GM18519 (cell line): Measurements from ENCODE around the gene LRP8.

ENCODE experiments used
- ATAC-seq: cut with Tn5 transposase; IDR thresholded peaks from one replicate; pipeline ENCODE4 v1.9.1; 2021; ENCODE audit warnings: mild to moderate bottlenecking, moderate library complexity; ENCODE audit not compliant: unreplicated experiment, low FRiP score

Gene LRP8

DNA sequence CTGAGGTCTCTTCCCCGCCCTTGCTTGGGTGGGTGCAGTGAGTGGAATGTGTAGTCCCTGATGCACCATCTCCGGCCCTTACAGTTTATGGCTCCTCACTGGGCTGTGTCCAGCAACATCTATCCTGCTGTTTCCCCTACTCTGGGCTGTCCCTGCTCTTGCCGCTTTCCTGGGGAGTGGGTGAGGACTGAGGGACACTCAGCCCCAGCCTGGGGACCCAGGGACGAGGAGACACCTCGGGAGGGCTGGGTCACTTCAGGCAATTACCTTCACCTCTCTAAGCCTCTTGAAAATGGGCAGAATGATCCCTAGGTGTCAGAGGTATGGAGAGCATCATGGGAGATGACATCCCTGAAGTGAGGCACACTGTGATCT is 13.6 kb upstream of the LRP8 start:
- ATAC-seq, result no peak

DNA sequence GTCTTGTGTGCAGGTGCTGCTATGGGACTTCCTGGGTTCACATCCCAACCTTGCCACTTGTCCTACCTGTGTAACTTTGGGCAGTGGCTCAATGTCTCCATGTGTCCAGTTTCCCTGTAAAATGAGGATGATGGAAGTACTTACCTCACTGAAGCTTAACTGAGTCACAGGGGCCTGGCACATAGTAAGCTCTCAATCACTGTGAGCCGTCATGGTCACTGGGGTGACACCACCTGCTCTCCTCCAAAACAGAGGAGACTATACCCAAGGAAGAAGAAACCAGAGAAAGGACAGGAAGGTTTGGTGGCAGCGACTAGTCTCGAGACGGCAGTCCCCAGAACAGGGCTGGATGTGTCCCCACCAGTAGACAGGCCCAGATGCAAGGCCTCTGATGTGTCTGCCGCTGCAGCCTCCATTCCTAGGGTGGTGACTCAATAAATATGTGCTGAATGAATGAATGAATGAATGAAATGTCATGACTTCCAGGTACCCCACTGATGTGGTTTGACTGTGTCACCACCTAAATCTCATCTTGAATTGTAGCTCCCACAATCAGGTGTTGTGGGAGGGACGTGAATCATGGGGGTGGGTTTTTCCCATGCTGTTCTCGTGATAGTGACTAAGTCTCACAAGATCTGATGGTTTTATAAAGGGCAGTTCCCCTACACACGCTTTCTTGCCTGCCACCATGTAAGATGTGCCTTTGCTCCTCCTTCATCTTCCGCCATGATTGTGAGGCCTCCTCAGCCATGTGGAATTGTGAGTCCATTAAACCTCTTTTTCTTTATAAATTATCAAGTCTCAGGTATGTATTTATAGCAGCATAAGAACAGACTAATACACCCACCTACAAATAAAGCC is 13.0 kb upstream of the LRP8 start:
- no peak for ATAC-seq

DNA sequence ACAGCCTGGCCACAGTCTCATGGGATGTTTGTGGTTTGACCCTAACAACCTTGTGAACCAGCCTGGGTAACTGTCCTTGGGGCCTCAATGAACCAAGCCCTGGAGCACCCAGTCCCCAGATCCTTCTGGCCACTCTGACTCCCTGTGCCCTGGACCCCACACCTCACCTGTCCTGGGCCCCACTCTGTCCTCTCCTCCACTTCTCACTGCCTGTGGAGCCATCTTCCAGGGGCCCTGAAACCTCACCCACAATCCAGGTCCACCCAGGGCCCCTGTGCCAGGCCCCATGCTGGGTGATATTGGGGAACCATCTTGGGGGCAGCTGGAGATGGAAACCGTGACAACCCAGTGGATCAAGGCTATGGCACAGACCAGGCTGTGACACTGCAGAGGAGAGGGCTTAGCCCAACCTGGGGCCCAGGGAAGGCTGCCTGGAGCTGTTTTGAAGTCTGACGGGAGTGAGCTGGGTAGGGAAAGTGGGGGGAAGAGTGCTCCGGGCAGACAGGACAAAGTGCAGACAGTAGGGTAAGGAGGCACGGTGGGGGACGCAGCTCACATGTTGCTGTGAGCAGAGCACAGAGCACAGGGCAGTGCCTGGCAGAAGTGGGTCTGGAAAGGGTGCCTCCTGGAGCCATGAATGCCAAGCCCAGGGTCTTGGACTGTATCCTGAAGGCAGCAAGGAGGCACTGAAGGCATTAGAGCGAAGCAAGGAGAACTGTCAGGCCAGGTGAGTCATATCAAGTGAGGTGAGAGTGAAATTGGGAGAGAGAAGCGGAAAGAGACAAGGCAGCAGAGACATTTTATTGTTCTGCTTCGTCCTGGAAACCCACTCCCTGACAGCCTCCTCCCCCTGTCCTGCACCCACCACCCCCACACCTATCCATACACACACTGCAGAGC is 12.1 kb upstream of the LRP8 start:
- no peak for ATAC-seq

DNA sequence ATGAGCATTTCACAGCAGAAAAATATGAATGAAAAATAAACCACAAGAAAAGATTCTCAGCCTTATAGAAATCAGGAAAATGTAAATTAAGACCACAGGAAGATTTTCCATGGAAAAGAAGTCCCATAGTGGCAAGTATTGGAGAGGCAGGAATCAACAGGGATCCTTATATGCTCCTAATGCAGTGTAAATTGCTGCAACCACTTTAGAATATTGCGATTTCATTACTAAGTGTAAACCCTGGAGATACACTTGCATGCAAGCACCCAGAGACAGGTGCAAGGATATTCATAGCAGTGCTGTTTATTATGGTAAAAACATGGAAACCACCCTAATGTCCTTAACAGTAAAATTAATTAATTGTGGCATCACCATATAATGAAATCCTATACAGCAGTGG is 10.6 kb upstream of the LRP8 start:
- no peak for ATAC-seq

DNA sequence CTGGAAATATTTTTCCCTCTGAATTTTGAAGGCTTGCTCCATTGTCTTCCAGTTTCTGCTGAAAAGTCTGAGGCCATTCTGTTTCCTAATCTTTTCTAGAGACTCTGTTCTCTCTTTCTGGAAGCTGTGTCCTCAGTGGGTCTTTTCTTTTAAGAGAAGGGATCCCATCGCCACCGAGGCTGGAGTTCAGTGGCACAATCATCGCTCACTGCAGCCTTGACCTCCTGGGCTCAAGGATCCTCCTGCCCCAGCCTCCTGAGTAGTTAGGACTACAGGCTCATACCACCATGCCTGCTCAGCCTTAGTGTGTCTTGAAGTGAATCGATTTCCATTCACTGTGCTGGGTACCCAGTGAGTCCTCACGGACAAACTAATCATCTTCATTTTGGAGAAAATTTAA is 9.6 kb upstream of the LRP8 start:
- ATAC-seq, result no peak

DNA sequence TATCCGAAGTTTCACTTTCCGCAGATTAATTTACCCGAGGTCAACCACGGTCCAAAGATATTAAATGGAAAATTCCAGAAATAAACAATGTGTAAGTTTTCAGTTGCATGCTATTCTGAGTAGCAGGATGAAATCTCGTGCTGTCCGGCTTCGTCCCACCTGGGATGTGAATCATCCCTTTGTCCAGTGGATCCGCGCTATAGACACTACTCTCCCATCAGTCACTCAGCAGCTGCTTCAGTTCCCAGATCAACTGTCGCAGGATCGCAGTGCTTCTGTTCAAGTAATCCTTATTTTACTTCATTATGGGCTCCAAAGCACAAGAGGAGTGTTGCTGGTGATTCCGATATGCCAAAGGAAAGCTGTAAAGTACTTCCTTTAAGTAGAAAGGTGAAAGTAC is 8.3 kb upstream of the LRP8 start:
- no peak for ATAC-seq

DNA sequence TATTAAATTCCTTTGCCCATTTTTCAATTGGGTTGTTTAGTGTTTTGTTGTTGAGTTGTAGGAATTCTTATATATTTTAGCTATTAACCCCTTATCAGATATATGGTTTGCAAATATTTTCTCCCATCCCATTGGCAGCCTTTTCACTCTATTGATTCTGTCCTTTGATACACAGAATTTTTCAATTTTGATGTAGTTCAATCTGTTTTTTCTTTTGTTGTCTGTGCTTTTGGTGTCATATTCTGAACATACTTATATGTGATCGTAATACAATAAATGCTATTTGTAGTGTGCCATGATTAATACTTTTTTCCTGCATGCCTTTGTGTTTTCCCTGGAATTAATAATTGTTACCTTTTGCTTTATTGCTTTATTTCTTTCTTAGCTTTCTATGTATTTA is 7.8 kb upstream of the LRP8 start:
- ATAC-seq, result no peak

DNA sequence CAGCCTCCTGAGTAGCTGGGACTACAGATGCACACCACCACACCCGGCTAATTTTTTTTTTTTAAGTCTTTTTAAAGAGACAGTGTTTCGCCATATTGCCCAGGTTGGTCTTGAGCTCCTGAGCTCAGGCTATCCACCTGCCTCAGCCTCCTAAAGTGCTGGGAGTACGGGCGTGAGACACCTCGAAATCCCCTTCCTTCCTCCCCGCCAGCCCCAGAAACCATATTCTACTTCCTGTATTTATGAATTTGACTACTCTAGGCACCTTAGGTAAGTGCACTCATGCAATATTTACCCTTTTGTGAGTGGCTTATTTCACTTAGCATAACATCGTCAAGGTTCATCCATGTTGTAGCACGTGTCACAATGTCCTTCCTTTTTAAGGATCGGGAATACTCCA is 6.9 kb upstream of the LRP8 start:
- ATAC-seq, result no peak

DNA sequence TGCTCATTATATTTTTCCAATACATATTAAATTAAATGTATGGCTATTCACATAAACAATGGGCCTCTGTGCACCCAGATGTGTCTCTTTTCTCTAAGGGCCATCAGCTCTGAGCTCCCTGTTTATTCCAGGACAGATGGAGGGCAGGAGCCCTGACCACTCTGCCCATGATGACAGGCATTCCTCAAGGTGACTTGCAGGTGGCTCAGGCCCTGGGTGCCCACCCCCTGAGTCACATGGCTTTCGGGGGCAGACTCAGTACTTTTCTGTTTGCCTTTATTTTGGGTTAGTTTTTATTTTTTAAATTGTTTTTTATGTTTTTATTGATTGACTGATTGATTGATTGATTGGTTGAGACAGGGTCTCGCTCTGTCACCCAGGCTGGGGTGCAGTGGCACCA is 6.4 kb upstream of the LRP8 start:
- ATAC-seq, result no peak

DNA sequence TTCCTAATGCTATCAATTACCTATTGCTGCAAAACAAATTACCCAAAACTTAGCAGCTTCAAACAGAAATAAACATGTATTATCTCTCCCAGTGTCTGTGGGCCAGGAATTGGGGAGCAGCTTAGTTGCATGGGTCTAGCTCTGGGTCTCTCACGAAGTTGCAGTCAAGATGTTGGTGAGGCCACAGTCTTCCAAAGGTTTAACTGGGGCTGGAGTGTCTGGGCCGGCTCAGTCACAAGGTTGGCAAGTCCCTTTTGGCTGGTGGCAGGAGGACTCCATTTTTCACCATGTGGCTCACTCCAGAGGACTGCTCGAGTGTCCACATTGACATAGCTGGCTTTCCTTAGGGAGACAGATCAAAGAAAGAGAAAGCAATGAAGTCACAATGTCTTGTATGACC is 5.0 kb upstream of the LRP8 start:
- ATAC-seq, result no peak

DNA sequence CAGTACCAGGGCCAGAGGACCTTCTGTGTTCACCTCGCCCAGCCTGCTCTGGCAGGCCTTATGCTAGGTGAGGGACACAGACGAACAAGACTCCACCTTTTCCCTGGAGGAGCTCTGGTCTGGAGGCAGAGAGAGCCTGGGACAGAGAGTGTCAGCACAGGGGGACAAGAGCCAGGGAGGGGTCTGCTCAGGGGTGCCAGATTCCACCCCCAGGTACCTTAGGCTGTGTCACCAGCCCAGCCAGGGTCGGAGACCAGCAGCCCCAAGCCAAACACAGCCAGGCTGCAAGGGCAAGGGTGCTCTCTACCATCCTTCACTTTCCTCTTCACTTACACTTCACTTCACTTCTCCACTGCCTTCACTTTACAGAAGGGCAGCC is 4.3 kb upstream of the LRP8 start:
- no peak for ATAC-seq

DNA sequence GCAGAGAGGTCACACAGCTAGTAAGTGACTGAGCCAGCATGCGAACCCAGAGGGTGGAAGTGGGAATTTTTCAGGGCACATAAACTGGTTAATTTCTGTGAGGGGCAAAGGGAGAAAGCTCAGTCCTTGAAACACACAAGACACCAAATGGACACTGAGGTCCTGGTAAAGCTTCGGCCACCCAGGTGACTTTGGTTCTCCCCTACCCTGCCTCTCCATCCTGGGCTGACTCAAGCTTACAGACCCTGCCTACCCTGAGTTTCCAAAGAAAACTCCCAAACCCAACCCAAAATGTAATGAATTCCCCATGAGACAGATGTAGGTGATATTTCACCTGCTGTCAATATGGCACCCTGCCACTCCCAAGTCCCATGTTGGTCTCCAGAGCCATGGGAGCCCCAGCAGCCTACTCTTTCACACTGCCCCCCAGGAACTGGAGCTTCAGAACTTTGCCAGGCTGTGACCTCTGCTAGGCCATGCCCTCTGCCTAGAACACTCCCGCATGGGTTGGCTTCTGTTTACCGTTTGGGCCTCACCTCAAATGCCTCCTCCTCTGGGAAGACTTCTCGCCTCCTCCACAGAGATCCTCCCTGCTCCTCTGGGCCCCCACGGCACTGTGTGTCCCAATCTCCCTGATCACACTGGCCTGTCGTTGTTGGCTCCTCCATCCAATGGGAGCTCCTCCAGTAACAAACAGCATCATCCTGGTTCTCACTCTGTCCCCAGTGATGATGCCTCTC is 3.7 kb upstream of the LRP8 start:
- ATAC-seq, result no peak

DNA sequence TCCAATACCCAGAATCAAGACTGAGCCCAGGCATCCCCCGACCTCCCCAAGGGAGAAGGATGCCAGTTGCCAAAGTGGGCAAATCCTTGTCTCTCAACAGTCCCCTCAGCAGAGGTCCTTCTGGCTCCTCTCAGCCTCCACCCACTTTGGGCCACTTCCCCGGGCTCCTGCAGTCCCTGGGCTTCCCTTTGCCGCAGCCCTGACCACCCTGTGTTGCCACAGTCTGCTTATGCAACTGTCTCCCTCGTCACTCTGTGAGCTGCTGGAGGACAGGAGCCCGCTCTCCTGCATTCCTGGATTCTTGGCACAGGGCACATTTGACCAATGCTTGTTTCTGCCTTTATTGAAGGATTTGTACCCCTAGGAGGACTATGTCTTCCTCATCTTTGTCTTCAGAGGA is 2.9 kb upstream of the LRP8 start:
- ATAC-seq, result no peak

DNA sequence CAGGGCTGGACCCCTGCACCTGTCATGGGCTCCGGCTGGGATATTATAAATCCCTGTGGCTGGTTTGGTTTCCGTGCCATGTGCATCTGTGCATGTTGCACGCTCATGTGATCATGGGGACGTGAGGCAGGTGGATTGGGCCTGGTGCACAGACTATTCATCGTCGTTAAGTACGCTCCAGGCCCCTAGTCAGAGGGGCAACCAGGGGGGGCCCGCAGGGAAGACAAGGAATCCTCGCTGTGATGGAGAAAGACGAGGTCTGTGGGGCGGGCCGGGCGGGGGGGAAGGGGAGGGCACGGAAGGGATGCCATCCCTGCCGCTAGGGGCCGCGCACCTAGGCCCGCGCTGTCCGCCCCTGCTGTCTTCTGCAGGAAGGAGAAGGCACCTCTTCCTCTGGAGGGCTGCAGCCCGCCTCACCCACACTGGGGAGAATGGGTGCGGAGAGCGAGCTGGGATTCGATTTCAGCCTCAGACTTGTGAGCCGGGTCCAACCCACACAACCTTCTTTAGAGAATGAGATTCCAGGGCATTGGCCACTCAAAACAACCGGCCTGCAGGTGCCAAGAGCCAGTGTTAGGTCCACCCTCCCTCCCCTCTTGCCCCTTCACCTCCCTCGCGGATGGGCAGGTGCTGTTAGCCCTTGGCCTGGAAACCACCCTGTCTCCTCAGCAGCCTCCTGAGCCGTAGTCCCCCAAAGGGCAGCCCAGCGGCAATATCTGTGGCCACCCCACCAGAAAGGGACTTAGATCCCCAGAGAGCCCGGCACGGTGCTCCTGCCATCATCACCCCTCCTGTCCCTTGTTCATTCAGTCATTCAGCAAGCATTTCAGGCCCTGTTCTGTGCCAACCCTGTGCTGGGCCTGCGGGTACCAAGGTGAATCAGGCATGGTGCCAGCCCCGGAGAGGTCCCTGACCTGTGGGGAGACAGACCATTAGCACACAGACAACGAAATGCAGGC is 950 bp upstream of the LRP8 start:
- ATAC-seq, result no peak

DNA sequence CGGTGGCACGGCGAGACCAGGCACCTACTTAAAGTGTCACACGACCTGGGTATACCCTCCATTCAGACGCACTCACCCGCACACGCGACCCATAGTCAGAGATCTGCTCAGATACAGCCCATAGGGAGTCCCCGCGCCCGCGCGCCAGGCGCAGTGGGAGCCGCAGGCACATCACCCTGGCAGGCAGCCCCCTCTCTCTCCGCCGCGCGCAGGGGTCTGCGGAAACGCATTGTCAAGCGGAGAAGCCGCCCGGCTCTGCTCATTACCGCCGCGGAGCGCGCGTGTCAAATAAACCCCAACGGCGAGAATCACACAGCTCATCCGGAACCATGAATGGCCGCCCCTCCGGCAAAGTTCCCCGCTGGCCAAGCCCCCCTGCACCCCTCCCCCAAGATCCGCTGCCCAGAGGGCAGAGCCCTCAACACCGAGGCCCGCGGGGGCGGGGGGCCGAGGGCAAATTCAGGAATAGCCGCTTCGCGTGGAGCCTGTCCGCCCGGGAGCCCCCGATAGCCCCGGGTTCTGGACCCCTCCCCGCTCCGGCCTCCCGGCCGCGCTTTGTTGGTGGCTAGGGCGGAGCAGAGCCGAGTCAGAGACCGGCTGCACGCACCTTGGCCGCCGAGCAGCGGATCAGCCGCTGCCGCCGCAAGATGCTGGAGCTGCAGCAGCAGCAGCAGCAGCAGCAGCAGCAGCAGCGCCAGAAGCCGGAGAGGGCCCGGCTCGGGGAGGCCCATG is 522 bp downstream of the LRP8 start:
- no peak for ATAC-seq

DNA sequence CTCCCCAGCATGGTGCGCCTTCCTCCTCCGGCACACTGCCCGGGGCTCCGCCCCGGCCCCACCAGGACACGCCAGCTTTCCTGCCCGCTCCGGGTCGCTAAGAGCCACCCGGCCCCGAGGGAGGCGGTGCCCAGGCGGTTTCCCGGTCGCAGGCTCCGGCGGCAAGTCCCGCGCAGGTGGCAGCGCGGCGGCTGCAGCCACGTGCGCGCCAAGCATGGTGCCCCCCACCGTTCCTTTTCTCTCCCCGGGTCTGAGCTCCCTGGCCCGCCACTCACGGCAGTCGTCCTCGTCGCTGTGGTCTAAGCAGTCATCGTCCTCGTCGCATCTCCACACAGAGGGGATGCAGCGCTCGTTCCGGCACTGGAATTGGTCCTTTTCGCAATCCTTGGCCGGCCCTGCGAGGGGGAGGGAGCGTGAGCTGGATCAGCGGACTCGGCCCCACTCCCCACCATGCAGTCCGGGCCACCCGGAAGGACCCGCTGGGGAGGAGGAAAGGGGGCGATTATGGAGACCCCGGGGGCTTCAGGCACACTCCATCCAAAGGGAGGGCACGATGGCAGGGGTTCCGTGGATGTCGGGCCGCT is 1.2 kb downstream of the LRP8 start:
- ATAC-seq, result peak; percentile 9

DNA sequence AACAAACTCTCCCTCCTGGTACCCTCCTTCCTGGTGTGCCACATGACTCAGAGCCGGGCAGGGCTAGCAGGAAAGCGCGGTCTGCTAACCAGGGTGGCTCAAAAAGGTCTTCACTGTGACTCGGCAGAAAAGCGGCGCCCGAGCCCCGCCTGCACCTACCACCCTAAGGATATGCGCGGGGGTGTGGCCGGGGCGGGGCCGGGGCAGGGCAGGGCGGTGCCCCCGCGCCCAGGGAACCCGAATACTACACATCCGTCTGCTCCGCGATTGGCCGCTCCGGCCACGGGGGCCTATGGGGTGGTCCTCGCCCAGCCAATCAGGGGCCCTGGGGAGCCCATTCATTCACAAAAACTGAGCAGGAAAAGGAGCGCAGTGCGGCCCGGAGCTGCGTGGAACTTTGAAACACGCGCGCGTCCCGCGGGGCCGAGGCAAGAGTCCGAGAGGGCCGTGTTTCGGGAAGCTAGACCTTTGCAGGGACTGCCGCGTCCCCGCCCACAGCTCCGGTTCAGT is 1.7 kb downstream of the LRP8 start:
- ATAC-seq, result peak; percentile 85

DNA sequence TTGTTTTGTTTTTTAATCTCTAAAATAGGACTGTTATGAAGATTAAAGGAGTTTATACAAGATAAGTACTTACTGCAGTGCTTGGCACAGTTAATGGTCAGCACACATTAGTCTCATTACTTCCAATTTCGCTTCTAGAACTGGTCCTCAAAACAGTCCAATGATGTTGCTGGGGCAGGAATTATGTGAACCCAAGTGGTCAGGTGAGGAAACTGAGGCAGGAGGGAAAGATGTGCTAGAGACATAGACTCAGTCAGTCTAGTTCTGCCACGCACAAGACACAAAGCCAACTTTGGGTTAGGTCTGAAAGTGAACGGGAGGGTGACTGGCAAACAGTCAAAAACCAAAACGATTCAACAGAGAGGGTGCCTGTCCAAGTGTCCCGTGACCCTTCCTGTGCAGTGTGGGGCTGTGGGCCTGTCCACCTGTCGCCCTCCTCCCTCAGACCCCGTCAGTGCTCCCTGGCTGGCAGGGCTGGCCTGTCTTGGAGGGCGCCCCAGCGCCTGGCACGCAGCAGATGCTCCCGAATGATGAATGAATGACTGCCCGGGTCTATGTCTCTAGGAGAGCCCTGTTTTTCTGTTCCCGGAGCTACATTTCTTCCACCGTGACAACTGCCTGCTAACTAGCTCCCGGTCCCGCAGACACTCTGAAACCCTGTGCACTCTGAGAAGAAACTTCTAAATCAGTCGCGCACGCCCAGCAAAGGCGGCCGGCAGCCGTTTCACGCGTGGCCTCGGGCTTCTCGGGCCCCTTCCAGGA is 2.4 kb downstream of the LRP8 start:
- ATAC-seq, result no peak
